T-helper 1 cell (primary cell): ENCODE measurements around the gene FCN2.

Source experiments
- DNase-seq, 5 donors: peaks; one replicate each; pipeline ENCODE4 v3.0.0-alpha.2; 2012 to 2020

The FCN2 gene

DNA sequence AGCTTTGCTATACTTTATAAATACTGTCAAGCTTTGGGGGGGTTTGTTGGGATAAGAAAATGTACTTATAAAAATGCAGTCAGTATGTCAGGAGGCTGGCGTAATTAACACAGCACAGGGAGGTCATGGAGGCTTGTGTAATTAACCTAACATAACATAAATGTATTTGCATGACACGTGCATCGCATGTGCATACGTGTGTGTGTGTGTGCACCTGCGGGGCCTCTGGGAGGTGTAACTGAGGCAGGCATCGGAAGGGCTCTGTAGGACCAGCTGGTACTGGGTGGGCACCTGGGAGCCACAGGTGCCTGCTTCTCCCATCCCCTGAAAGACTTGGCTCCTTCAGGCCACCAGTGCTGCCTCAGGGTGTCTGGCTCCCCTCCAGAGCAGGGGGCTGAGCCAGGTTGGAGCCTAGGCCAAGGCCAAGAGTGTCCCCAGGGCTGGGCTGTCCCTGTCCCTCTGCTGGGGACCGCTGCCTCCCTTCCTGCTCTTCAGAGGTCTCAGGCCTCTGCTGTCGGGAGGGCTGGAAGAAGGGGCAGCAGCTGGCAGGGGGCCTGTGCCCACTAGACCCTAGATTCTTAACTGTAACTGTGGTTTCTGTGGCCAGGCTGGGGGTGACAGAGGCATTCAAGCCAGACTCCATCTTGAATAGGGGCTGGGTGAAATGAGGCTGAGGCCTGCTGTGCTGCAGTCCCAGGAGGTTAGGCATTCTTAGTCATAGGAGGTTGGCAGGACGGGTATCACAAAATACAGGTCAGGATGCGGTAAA, 9.0 kb downstream of the FCN2 start:
- no peak for DNase-seq

- no peak for DNase-seq
Measured at GRCh38 chr9:134890155-134890495, 9.5 kb downstream of the FCN2 start.

GRCh38 chr9:134891053-134891452, 10.4 kb downstream of the FCN2 start:
- no peak for DNase-seq

- no peak for DNase-seq
Measured at GRCh38 chr9:134891713-134892112, 11.1 kb downstream of the FCN2 start.

DNA sequence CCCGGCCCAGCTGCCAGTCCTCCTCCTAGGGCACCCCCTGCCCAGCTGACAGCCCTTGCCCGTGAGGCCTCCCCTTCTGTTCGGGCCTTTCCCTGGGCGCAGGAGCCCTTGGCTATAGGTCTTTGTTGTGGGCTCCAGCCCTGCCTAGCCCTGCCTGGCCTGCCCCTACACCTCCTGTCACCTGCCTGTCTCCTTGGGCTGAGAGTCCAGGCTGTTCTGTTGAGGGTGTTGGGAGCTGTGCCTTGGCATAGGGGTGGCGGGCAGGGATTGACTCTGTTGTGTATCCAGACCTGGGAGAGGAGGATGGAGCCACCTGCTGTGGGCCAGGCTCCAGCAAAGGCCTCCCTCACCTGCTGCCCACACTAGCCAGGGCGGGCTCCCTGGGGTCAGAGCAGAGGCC, 11.6 kb downstream of the FCN2 start:
- DNase-seq = no peak

DNA sequence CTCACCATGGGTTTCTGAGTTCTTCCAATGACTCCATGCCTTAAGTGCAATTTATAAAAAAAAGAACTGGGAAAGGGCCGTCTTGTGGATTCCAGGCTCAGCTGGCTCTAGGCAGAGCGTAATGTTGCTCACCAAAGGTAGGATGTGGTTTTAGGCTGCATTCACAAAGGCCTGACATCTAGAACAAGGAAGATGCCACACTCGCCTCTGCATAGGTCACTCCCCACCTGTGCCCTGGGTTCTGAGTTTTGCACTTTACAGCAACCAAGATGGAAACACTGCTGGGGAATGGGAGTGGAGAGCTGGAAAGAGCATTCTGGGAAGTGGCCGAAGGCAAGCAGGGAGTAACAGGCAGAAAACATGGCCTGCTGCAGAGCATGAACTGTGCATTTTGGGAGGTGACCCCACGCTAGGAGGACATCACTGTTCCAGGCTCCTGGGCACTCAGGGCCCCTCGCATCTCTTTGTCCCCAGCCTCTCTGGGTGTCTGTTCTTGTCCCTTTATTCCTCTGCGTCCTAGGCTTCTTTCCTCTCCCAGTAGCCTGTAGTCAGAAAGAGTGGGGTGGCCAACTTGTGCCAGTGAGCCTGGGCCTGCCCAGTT, 12.3 kb downstream of the FCN2 start:
- DNase-seq = no peak

GRCh38 chr9:134894136-134894860, 13.7 kb downstream of the FCN2 start:
- DNase-seq = no peak

DNA sequence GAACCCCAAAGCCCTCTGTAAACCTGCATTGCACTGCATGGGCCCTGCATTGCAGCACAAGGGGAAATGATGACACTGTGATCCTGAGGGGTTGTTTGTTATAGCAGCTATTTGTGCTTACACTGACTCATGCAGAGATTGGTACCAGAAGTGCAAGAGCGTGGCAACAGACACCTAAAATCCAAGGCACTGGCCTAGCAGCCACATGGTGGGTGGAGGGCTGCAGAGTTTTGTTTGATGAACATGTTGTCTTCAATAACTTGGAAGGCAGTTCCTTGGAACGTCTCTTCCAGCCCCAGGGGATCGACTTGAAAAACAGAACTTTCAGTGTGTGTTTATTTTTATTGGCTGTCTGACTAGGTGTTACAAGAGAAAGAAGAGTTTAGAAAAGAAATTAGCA, 14.5 kb downstream of the FCN2 start:
- DNase-seq = no peak

- DNase-seq = no peak
Measured at GRCh38 chr9:134895567-134895907, 14.9 kb downstream of the FCN2 start.

GRCh38 chr9:134895908-134896833, 15.6 kb downstream of the FCN2 start:
- no peak for DNase-seq

GRCh38 chr9:134896834-134897583, 16.4 kb downstream of the FCN2 start:
- DNase-seq = no peak

DNA sequence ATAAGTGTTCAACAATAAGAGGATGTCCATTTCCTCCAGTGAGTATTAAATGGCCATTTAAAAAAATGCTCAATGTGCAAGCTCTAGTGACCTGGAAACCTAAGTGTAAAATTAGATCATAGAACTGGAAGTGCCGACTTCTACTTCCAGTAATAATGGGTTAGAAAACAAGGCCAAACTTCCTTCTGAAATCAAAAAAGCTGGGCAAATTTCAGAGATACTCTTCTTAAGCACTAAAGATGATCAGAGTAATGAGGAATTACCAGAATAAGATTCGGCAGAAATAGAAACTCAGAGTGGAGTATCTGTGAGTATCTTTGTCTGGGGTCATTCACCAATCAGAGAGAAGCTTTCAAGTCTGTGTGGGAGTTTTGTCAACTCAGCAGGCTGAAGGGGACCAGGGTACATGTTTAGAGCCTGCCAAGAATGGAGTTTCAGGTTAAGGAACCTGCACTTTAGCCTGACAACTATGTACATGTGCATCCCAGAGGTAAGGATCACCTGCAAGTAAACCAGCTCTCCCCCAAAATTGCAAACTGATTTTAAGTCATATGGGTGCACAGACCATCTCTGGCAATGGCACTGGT, 17.1 kb downstream of the FCN2 start:
- no peak for DNase-seq

DNA sequence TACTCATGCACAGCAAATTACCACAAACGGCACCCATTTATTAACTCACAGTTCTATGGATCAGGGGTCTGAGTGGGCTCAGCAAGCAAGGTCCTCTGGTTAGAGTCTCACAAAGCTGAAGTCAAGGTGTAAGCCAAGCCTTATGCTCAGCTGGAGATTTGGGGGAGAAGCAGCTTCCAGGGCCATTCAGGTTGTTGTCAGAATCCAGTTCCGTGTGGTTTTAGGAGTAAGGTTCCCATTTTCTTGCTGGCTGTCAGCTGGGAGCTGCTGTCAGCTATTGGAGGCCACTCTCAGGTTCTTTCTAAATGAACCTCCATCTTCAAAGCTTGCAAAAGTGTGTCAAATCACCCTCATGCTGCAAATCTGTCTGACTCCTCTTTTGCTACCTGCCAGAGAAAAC, 17.7 kb downstream of the FCN2 start:
- no peak for DNase-seq

- no peak for DNase-seq
Measured at GRCh38 chr9:134899168-134899567, 18.6 kb downstream of the FCN2 start.

DNA sequence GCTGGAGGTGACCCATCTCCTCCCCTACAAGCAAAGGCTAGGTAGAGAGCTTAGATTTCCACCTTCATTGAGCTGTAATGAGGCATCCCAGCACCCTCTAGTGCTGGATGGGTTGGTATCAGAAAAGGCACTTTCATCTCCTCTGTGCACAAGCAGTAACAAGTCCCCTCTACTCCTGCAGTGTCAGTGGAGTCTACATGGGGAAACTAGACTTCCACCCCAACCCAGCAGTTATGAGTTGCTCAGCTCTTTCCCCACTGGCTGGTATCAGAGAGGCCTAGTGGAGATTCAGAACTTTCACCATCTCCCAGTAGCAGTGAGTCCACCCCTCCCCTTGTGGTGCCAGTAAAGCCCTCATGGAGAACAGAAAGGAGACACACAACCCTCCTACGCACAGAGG, 19.2 kb downstream of the FCN2 start:
- no peak for DNase-seq

DNA sequence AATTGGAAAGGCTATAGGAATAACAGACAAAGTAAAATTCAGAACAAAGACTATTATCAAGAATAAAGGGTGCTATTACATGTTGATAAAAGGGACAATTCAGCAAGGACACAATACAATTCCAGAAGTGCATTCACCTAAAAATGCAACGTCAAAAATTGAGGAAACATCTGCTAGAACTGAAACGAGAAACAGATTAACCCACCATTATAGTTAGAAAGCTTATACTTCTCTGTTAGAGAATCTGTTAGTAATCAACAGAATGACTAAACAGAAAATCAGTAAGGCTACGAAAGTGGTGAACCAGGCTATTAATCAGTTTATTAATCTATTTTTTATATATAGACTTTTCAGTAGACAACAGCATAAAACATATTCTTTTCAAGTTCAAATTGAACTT, 22.3 kb downstream of the FCN2 start:
- no peak for DNase-seq

DNA sequence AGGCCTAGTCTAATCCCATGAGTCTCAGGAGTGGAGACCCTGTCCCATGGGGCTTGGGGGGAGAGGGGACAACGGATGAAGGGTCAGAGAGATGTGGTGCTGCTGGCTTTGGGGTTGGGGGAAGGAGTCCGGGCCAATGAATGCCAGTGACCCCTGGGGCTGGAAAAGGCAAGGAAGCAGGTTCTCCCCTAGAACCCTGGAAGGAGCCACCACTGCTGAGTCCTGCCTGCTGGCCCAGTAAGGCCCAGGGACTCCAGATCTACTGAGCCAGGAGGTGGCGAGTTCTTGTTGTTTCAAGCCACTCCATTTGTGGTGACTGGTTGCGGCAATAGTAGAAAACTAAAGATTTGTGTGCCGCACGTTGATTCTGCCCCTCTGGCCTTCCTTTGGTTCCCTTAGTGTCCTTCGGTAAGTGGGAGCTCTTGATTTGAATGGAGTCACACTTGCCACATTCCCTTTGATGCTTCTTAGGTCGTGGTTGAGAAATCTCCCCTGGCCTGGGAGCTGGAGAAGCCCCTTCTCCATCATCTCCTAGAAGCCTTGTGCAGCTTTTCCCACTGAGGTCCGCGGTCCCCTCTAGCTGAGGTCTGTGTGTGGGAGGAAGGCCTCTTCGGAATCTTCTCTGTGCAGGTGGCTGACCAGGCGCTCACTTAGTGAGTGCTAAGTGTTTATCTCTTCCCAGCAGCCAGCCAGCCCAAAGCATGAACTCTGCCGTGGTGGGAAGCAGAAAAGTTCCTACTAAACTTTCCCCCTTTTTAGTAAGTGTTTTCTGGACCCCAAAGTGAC, 28.1 kb downstream of the FCN2 start:
- no peak for DNase-seq

GRCh38 chr9:134909511-134910481, 29.2 kb downstream of the FCN2 start:
- DNase-seq = no peak

DNA sequence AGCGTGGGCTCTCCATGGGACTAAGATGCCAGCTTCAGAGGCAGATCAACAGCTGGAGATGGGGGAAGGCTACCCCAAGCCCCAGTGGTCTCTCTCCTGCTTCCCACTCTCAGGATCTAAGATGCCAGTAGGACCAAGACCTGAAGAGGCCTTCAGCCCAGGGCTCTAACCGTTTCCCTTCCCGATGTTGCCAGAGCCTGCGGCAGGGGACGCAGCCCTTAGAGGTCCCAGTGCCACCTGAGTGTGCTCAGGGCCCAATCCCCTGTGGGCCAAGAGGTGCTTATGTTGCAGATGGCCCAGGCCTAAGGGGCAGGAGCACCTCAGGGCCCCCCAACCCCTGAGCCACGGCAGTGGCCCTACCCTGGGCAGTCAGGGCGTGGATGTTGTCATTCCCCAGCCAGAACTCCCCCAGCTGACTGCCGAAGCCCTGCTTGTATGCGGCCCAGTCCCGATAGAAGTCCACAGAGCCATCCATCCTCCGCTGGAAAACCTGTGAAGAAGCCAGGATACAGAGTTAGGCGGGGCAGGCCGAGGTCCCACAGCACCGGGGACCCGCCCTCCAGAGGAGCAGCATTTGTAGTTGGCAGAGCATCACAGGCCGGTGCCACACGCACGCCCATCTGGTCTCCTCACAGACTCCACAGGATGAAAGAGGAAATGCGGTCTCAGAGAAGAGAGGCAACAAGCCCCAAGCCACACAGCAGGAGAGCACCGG, 31.7 kb downstream of the FCN2 start:
- DNase-seq = no peak
